GM12878 (cell line): ENCODE measurements around the gene TLR5. TPM values are rescaled to one million over a fixed set of nuclear protein-coding genes. Genes with fewer than 3 reads are reported as not detected.

Experiments
- ATF3 ChIP-seq: IDR thresholded peaks from 2 replicates; pipeline ENCODE4 v1.6.1; 2011; ENCODE audit warnings: low read depth, mild to moderate bottlenecking, low read length, moderate library complexity, borderline replicate concordance; ENCODE audit errors: extremely low read depth
- ATF7 ChIP-seq: fragments of 450-650 bp; IDR thresholded peaks from 2 replicates; pipeline ENCODE4 v1.6.1; 2016; ENCODE audit warnings: low read depth, mild to moderate bottlenecking
- ETV6 ChIP-seq, 2 experiments: fragments of 450-650 bp in 1 of 2; IDR thresholded peaks in 1 of 2; conservative IDR thresholded peaks in 1 of 2; 2 replicates each; pipeline ENCODE4 v1.6.1; 2014; ENCODE audit warnings: antibody characterized with exemption in 1 of 2, borderline replicate concordance in 1 of 2, low read depth in 1 of 2, mild to moderate bottlenecking in 1 of 2, moderate library complexity in 1 of 2
- HDAC2 ChIP-seq: fragments of 200-600 bp; sonication (generic); IDR thresholded peaks from 2 replicates; pipeline ENCODE4 v1.6.1; 2017
- HDGF ChIP-seq: fragments of 450-650 bp; IDR thresholded peaks from 2 replicates; pipeline ENCODE4 v1.6.1; 2016; ENCODE audit warnings: antibody characterized with exemption
- IRF5 ChIP-seq: fragments of 450-650 bp; IDR thresholded peaks from 2 replicates; pipeline ENCODE4 v1.6.1; 2017; ENCODE audit warnings: borderline replicate concordance
- LARP7 ChIP-seq: fragments of 450-650 bp; IDR thresholded peaks from 2 replicates; pipeline ENCODE4 v1.6.1; 2017; ENCODE audit warnings: mild to moderate bottlenecking
- MXI1 ChIP-seq: fragments of 150-350 bp; IDR thresholded peaks from 2 replicates; pipeline ENCODE4 v1.6.1; 2011; ENCODE audit warnings: low read depth, mild to moderate bottlenecking, inconsistent platforms, low read length, improper control_type of control experiment
- MYC ChIP-seq: IDR thresholded peaks from 2 replicates; pipeline ENCODE4 v1.6.1; 2011; ENCODE audit warnings: mild to moderate bottlenecking, low read length, moderate library complexity, inconsistent platforms; ENCODE audit not compliant: insufficient read depth, insufficient replicate concordance, insufficient read length, severe bottlenecking
- NBN ChIP-seq: fragments of 450-650 bp; IDR thresholded peaks from 2 replicates; pipeline ENCODE4 v1.6.1; 2016
- NFYA ChIP-seq: IDR thresholded peaks from 2 replicates; pipeline ENCODE4 v1.6.1; 2011; ENCODE audit warnings: low read depth, mild to moderate bottlenecking, low read length, improper control_type of control experiment, borderline replicate concordance
- WRNIP1 ChIP-seq: IDR thresholded peaks from 2 replicates; pipeline ENCODE4 v1.6.1; 2011; ENCODE audit warnings: low read depth, low read length, improper control_type of control experiment, borderline replicate concordance
- ZBED1 ChIP-seq: IDR thresholded peaks from 2 replicates; pipeline ENCODE4 v1.6.1; 2016; ENCODE audit warnings: borderline replicate concordance
- ZNF207 ChIP-seq: fragments of 450-650 bp; IDR thresholded peaks from 2 replicates; pipeline ENCODE4 v1.6.1; 2014; ENCODE audit warnings: antibody characterized with exemption, mild to moderate bottlenecking, borderline replicate concordance
- polyA plus RNA-seq, 11 experiments: library from polyadenylated mRNA; depleted of rRNA in 4 of 11; unstranded in 6 of 11; stranded (reverse) in 5 of 11; fragments of >200 nt; fragmentation: Nextera tagmentation in 4 of 11; fragmentation: Illumina TruSeq in 1 of 11; extraction: Ambion mirVana in 4 of 11; extraction: Trizol in 1 of 11; gene quantifications; 1 replicate in 1 of 11; 2 replicates in 10 of 11; pipeline versions ENCODE4 v1.2.1 to v1.2.3, GENCODE V29; 2011 to 2016; ENCODE audit warnings: inconsistent platforms in 2 of 11, missing spikeins in 2 of 11, low read depth in 1 of 11
- total RNA-seq, 4 experiments: library from RNA; depleted of rRNA in 3 of 4; stranded (reverse); fragments of >200 nt in 3 of 4; fragmentation: Illumina TruSeq in 1 of 4; extraction: Trizol in 1 of 4; gene quantifications; 2 replicates each; pipeline versions ENCODE4 v1.2.1 to v1.2.3, GENCODE V29; 2013 to 2021
- TF ChIP-seq, protein P1 (sequence below): IDR thresholded peaks from 2 replicates; pipeline ENCODE4 v1.6.1; 2012; ENCODE audit warnings: mild to moderate bottlenecking, low read depth, low read length
- TF ChIP-seq, protein P2 (sequence below): IDR thresholded peaks from 2 replicates; pipeline ENCODE4 v1.6.1; 2011; ENCODE audit warnings: borderline replicate concordance, low read depth, mild to moderate bottlenecking, moderate library complexity, low read length; ENCODE audit not compliant: insufficient read depth, poor library complexity, severe bottlenecking

TLR5 gene
- total and polyA plus RNA-seq, 10 of the 15 experiments (the other 5 are each of a cell fraction or from before 2014, with no cell fraction given) = 0.34 to 5.3 (median 0.79) TPM

DNA sequence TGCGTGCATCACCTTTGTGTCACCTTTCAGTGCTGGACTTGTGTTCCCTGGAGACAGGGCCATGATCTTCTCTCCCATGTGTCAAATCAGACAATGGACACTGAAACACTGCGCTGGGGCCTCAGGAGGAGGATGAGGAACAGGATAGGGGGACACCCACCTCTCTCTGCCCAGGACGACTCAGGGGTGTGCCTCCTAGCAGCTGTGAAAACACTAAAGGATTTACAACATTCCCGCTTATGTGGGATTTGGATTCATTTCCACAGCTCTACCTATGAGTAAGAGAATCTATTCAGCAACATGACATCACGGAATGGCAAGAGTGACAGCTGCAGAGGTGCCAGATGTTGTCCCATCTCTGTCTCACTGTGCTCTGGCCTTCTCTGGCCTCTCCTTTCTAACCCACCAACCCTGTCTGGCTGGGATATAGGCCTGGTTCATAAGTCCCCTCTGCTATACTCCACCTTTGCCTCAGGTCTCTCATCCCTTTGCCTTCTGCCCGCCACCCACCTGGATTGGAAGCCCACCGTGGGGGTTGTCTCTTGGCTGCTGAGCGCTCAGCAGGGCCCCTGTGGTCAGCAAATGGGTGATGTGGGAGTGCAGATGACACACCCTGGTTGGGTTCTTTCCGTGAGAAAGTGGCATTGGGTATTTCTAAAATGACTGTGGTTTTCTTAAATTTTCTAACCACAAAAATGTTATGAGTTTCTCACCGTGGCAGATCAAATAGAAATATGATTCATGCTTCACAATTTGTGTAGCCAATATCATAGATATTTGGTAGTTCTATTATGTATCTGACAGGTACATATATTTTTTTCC is 47.1 kb upstream of the TLR5 start (continued):
- TF ChIP-seq IRF5 (no peak), MYC (no peak), ZBED1 (0 out of 2 replicates have a peak, but pooled peaks have one; percentile 42), WRNIP1 (no peak), ZNF207 (0 out of 2 replicates have a peak, but pooled peaks have one; percentile 29), HDGF (peak; percentile 63; the same call in 1 of the 2 replicates), ATF7 (peak; percentile 86), HDAC2 (no peak), ETV6 (conservative IDR thresholded peaks at IDR 0.05 in 1 of 2, IDR thresholded peaks at IDR 0.05 in 1 of 2; ENCODE audit: borderline replicate concordance in 1 of 2, low read depth in 1 of 2) (peak in 1 of 2 experiments; percentile 63; a peak in 1 of 4 replicates), LARP7 (no peak), NFYA (no peak), ATF3 (no peak), MXI1 (no peak), NBN (peak; percentile 83; the same call in 1 of the 2 replicates)
- TF ChIP-seq, protein P1, sequence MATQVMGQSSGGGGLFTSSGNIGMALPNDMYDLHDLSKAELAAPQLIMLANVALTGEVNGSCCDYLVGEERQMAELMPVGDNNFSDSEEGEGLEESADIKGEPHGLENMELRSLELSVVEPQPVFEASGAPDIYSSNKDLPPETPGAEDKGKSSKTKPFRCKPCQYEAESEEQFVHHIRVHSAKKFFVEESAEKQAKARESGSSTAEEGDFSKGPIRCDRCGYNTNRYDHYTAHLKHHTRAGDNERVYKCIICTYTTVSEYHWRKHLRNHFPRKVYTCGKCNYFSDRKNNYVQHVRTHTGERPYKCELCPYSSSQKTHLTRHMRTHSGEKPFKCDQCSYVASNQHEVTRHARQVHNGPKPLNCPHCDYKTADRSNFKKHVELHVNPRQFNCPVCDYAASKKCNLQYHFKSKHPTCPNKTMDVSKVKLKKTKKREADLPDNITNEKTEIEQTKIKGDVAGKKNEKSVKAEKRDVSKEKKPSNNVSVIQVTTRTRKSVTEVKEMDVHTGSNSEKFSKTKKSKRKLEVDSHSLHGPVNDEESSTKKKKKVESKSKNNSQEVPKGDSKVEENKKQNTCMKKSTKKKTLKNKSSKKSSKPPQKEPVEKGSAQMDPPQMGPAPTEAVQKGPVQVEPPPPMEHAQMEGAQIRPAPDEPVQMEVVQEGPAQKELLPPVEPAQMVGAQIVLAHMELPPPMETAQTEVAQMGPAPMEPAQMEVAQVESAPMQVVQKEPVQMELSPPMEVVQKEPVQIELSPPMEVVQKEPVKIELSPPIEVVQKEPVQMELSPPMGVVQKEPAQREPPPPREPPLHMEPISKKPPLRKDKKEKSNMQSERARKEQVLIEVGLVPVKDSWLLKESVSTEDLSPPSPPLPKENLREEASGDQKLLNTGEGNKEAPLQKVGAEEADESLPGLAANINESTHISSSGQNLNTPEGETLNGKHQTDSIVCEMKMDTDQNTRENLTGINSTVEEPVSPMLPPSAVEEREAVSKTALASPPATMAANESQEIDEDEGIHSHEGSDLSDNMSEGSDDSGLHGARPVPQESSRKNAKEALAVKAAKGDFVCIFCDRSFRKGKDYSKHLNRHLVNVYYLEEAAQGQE = no peak
- TF ChIP-seq, protein P2, sequence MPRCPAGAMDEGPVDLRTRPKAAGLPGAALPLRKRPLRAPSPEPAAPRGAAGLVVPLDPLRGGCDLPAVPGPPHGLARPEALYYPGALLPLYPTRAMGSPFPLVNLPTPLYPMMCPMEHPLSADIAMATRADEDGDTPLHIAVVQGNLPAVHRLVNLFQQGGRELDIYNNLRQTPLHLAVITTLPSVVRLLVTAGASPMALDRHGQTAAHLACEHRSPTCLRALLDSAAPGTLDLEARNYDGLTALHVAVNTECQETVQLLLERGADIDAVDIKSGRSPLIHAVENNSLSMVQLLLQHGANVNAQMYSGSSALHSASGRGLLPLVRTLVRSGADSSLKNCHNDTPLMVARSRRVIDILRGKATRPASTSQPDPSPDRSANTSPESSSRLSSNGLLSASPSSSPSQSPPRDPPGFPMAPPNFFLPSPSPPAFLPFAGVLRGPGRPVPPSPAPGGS = peak; percentile 45
